ENCODE measurements around the gene CTSD. TPM values are rescaled to one million over a fixed set of nuclear protein-coding genes. Genes with fewer than 3 reads are reported as not detected.

Gene CTSD
- total and polyA plus RNA-seq, 7 experiments from 2014 or later = 103 to 378 (median 186) TPM

GRCh38 chr11:1750481-1750839 lies 13.3 kb downstream of the CTSD start, which contains the start of gene IFITM10:
Gene IFITM10 (minus strand): TSS chr11:1750595. CDS start chr11:1750442, 153 bp downstream.
- ChIA-PET POLR2A (no interaction called here), CTCF (no interaction called here)
- Histone ChIP-seq H3K9me3 (ENCODE audit: control insufficient read depth in 2 of 3, low read length in 3 of 3) (no peaks in the 10 kb centered on the region), H3K4me1 (ENCODE audit: control insufficient read depth in 2 of 2, insufficient read depth in 2 of 2, low read length in 2 of 2) (peaks cover 0 to 31% of the 10 kb centered on the region in 2 donors), H3K4me3 (ENCODE audit: low read length) (no peak within 1 kb of the TSS), H3K27me3 (ENCODE audit: control insufficient read depth in 2 of 2, insufficient read depth in 2 of 2, low read length in 2 of 2) (no peaks in the 10 kb centered on the region), H3K27ac (ENCODE audit: low read depth, low read length) (no peak within 1 kb of the TSS), H3K36me3 (ENCODE audit: control insufficient read depth in 2 of 3, insufficient read depth in 3 of 3, low read length in 3 of 3) (peaks cover 0 to 30% (median 0%) of the 10 kb centered on the region in 3 experiments)
- H3K4me3 Mint-ChIP-seq = peak within 1 kb of the TSS in 9 of 10 donors; percentile 37 to 78 (median 59)
- H3K9me3 Mint-ChIP-seq = peaks cover 0 to 8% (median 0%) of the 10 kb centered on the region in 11 donors
- H3K4me1 Mint-ChIP-seq = peaks cover 16 to 38% (median 28%) of the 10 kb centered on the region in 7 donors
- ATAC-seq = no peak
- intact Hi-C loops (cut with micrococcal nuclease) = no loop called here
- no peak for DNase-seq
- H3K27ac Mint-ChIP-seq = peak within 1 kb of the TSS in 1 of 9 donors; percentile 79
- peaks cover 13 to 19% (median 13%) of the 10 kb centered on the region in 5 donors for H3K27me3 Mint-ChIP-seq
- peaks cover 0 to 12% (median 1%) of the 10 kb centered on the region in 5 donors for H3K36me3 Mint-ChIP-seq

GRCh38 chr11:1749395-1750351 lies 14.1 kb downstream of the CTSD start:
- ChIA-PET POLR2A (interaction anchor here (0.9 kb wide), 1 partner anchor 21 kb away, joined by 3 read pairs; no protein-coding TSS in a partner anchor), CTCF (interaction anchor here (0.7 kb wide), 1 partner anchor 8 kb away, joined by 3 read pairs; no protein-coding TSS in a partner anchor)
- ATAC-seq (no peak), DNase-seq (no peak)
- no peaks in the 10 kb centered on the region for H3K27me3 ChIP-seq (ENCODE audit: control insufficient read depth in 2 of 2, insufficient read depth in 2 of 2, low read length in 2 of 2)
- H3K4me3 Mint-ChIP-seq = peak overlapping the region in 9 of 10 donors; percentile 37 to 71 (median 59)
- peaks cover 0 to 10% (median 0%) of the 10 kb centered on the region in 5 donors for H3K36me3 Mint-ChIP-seq
- H3K4me1 Mint-ChIP-seq = peaks cover 13 to 32% (median 20%) of the 10 kb centered on the region in 7 donors
- no peak overlapping the region for H3K27ac ChIP-seq (ENCODE audit: low read depth, low read length)
- peaks cover 0 to 9% (median 0%) of the 10 kb centered on the region in 11 donors for H3K9me3 Mint-ChIP-seq
- intact Hi-C loops (cut with micrococcal nuclease) = no loop called here
- no peak overlapping the region for H3K4me3 ChIP-seq (ENCODE audit: low read length)
- H3K36me3 ChIP-seq (ENCODE audit: control insufficient read depth in 2 of 3, insufficient read depth in 3 of 3, low read length in 3 of 3) = peaks cover 0 to 26% (median 0%) of the 10 kb centered on the region in 3 experiments
- H3K27ac Mint-ChIP-seq = peak overlapping the region in 1 of 9 donors; percentile 79
- peaks cover 13 to 19% (median 13%) of the 10 kb centered on the region in 5 donors for H3K27me3 Mint-ChIP-seq
- no peaks in the 10 kb centered on the region for H3K9me3 ChIP-seq (ENCODE audit: control insufficient read depth in 2 of 3, low read length in 3 of 3)
- peaks cover 0 to 23% of the 10 kb centered on the region in 2 donors for H3K4me1 ChIP-seq (ENCODE audit: control insufficient read depth in 2 of 2, insufficient read depth in 2 of 2, low read length in 2 of 2)

DNA sequence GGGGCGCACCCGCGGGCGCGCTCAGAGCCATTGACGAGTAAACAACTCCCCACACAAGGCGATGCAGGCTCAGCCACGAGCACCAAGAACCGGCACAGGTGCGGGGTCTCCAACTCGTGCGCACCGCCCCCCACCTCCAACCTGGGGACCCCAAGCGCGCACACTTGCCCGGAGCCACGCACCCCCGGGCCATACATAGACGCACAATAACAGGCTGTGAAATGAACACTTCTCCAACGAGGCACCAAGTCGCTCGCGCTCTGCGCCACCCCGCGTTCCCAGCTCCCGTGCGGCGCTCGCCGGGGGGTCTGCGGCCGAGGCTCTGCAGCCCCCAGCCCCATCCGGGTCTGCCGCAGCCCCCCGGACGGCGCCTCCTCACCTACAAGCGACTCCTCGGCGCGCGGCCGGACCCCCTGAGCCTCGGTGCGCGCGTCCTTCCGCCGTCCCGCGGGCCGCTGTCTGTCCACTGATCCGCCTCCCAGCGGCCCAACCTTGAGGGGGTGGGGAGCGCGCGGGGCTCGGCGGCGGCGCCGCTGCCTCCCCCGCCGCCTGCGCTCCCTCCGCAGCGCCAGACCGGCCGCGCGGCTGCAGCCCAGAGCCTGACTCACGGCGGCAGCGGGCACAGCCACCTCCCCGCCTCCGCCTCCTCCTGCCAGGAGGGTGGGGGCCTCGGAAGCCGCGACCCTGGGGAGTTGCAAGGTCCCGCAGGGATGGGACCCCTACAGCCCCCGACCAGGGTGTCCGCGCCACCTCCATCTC lies 14.9 kb downstream of the CTSD start:
- H3K4me1 ChIP-seq (ENCODE audit: control insufficient read depth in 2 of 2, insufficient read depth in 2 of 2, low read length in 2 of 2) = peaks cover 0 to 23% of the 10 kb centered on the region in 2 donors
- H3K4me3 ChIP-seq (ENCODE audit: low read length) = no peak overlapping the region
- POLR2A ChIA-PET = interaction anchor here (0.9 kb wide), 1 partner anchor 21 kb away, joined by 3 read pairs; no protein-coding TSS in a partner anchor
- ATAC-seq (peak; percentile 30), DNase-seq (no peak)
- Mint-ChIP-seq H3K4me1 (peaks cover 13 to 29% (median 20%) of the 10 kb centered on the region in 7 donors), H3K36me3 (peaks cover 0 to 7% (median 0%) of the 10 kb centered on the region in 5 donors), H3K9me3 (peaks cover 0 to 9% (median 0%) of the 10 kb centered on the region in 11 donors), H3K4me3 (peak overlapping the region in 6 of 10 donors; percentile 20 to 71 (median 58)), H3K27me3 (peaks cover 13 to 19% (median 13%) of the 10 kb centered on the region in 5 donors), H3K27ac (no peak overlapping the region)
- intact Hi-C loops (cut with micrococcal nuclease) = no loop called here
- no peak overlapping the region for H3K27ac ChIP-seq (ENCODE audit: low read depth, low read length)
- H3K9me3 ChIP-seq (ENCODE audit: control insufficient read depth in 2 of 3, low read length in 3 of 3) = no peaks in the 10 kb centered on the region
- H3K36me3 ChIP-seq (ENCODE audit: control insufficient read depth in 2 of 3, insufficient read depth in 3 of 3, low read length in 3 of 3) = peaks cover 0 to 17% (median 0%) of the 10 kb centered on the region in 3 experiments
- CTCF ChIA-PET = no interaction called here
- H3K27me3 ChIP-seq (ENCODE audit: control insufficient read depth in 2 of 2, insufficient read depth in 2 of 2, low read length in 2 of 2) = no peaks in the 10 kb centered on the region

DNA sequence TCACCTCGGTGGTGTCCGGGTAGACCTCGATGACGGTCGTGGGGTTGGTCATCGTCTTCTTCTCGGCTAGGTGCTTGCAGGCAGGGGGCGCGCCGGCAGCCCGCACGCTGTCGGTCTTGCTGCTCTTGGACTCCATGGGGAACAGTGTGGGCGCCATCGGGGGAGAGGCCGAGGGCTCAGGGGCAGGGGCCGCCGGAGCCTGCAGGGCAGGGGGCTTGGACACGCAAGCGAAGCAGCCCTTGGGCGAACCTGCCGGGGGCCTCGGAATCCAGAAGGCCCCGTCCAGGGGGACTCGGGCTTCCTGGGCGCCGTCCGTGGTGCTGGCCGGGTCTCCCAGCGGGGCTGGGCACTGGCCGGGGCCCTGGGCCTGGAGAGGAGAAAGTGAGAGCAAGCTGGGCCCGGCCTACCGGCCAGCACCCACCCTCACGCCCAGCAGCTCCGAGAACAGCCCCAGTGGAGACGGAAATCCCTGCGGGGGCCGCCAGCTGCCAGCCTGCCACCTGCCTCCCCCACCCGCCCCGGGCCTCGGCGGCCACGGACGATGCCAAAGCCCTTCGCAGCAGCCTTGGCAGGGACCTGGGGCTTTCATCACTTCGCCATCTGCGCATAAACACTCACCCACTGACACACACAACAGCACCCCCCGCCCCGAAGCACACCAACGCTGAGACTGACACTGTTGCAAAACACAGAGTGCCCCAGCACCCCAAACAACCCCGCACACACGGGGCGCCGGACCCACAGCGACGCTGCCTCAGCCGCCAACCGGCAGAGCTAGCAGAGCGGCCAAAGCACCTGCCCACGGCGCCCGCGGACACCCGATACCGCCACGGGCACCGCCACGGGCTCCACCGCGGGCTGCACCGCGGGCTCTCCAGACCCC lies 15.7 kb downstream of the CTSD start:
- H3K9me3 ChIP-seq (ENCODE audit: control insufficient read depth in 2 of 3, low read length in 3 of 3) = no peaks in the 10 kb centered on the region
- H3K27ac Mint-ChIP-seq = no peak overlapping the region
- peak overlapping the region in 3 of 10 donors; percentile 37 to 61 (median 58) for H3K4me3 Mint-ChIP-seq
- peaks cover 0 to 3% (median 0%) of the 10 kb centered on the region in 5 donors for H3K36me3 Mint-ChIP-seq
- H3K4me1 ChIP-seq (ENCODE audit: control insufficient read depth in 2 of 2, insufficient read depth in 2 of 2, low read length in 2 of 2) = peaks cover 0 to 20% of the 10 kb centered on the region in 2 donors
- DNase-seq (no peak), ATAC-seq (no peak)
- intact Hi-C loops (cut with micrococcal nuclease) = no loop called here
- H3K27me3 Mint-ChIP-seq = peaks cover 13 to 19% (median 13%) of the 10 kb centered on the region in 5 donors
- POLR2A ChIA-PET = no interaction called here
- H3K4me3 ChIP-seq (ENCODE audit: low read length) = no peak overlapping the region
- CTCF ChIA-PET = no interaction called here
- peaks cover 0 to 9% (median 0%) of the 10 kb centered on the region in 11 donors for H3K9me3 Mint-ChIP-seq
- peaks cover 0 to 9% (median 0%) of the 10 kb centered on the region in 3 experiments for H3K36me3 ChIP-seq (ENCODE audit: control insufficient read depth in 2 of 3, insufficient read depth in 3 of 3, low read length in 3 of 3)
- no peaks in the 10 kb centered on the region for H3K27me3 ChIP-seq (ENCODE audit: control insufficient read depth in 2 of 2, insufficient read depth in 2 of 2, low read length in 2 of 2)
- H3K4me1 Mint-ChIP-seq = peaks cover 11 to 26% (median 20%) of the 10 kb centered on the region in 7 donors
- H3K27ac ChIP-seq (ENCODE audit: low read depth, low read length) = no peak overlapping the region

DNA sequence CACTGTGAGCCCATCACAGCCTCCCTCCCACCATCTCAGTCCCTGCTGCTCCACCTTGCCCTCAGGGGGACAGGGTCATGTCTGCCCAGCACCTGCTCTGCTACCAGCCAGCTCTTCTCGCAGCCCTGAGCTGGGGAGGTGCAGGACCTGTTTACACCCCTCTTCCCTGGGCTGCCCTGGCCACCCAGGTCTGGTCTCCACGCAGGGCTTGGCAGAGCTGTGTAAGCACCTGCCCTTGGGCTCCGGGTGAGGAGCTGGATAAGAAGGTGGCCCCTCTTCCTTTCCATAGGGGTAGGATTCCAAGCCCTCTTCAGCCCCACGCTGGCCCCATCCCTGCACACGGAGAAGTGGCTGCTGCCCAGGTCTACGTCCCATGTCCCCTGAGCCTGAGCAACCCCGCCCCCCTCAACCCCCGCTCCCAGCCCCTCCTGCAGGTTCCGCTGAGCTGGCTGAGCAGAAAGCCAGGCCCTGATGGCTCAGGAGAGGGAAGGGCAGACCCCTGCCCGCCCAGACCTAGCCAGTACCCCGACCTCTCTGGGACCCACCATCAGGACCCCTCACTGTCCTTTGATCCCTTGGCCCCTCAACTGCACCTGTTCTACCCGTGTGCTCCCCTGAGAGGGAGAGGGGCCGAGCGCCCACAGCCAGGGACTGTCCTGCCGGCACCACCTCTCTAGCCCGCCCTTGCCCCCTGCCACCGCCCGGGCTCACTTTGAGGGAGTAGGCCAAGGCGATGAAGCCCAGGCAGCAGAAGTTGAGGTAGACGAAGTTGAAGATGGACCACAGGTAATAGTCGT lies 16.6 kb downstream of the CTSD start:
- ATAC-seq = peak; percentile 5
- intact Hi-C loops (cut with micrococcal nuclease) = no loop called here
- Mint-ChIP-seq H3K36me3 (peaks cover 0 to 3% (median 0%) of the 10 kb centered on the region in 5 donors), H3K27ac (no peak overlapping the region), H3K4me1 (peaks cover 11 to 24% (median 19%) of the 10 kb centered on the region in 7 donors), H3K4me3 (no peak overlapping the region), H3K27me3 (peaks cover 13 to 19% (median 13%) of the 10 kb centered on the region in 5 donors), H3K9me3 (peaks cover 0 to 9% (median 0%) of the 10 kb centered on the region in 11 donors)
- Histone ChIP-seq H3K4me3 (ENCODE audit: low read length) (no peak overlapping the region), H3K36me3 (ENCODE audit: control insufficient read depth in 2 of 3, insufficient read depth in 3 of 3, low read length in 3 of 3) (peaks cover 0 to under 1% (median 0%) of the 10 kb centered on the region in 3 experiments), H3K27ac (ENCODE audit: low read depth, low read length) (no peak overlapping the region), H3K9me3 (ENCODE audit: control insufficient read depth in 2 of 3, low read length in 3 of 3) (no peaks in the 10 kb centered on the region), H3K4me1 (ENCODE audit: control insufficient read depth in 2 of 2, insufficient read depth in 2 of 2, low read length in 2 of 2) (peaks cover 0 to 13% of the 10 kb centered on the region in 2 donors), H3K27me3 (ENCODE audit: control insufficient read depth in 2 of 2, insufficient read depth in 2 of 2, low read length in 2 of 2) (no peaks in the 10 kb centered on the region)
- POLR2A ChIA-PET = no interaction called here
- CTCF ChIA-PET = no interaction called here
- no peak for DNase-seq
